Astrocyte (in vitro differentiated cells and primary cell): ENCODE measurements around the gene ECT2.

Experiments used
- EZH2 ChIP-seq: IDR thresholded peaks from 2 replicates; pipeline ENCODE4 v1.6.1; 2012; ENCODE audit warnings: mild to moderate bottlenecking, low read length, inconsistent platforms; ENCODE audit not compliant: insufficient read depth
- TF ChIP-seq, protein P1 (sequence below): IDR thresholded peaks from 2 replicates; pipeline ENCODE4 v1.5.1; 2011; ENCODE audit warnings: low read depth, mild to moderate bottlenecking, inconsistent platforms, low read length, moderate library complexity; ENCODE audit not compliant: insufficient read depth

DNA sequence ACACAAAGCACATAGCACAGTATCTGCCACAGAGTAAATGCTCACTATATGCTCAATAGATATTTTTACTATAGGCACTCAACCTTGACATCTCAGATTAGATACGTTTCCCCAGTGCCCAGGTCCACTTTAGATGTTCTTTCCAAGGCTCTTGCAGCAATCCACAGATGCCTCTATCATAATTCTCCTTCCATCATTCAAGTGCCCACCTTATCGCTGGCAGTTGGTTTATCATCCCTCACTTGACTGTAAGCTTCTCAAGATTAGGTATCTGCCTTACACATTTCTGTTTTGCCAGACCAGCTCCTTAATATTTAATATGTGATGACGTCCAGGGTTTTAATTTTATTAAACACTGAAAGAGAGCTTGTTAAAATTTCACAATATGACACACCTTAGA is 48.3 kb upstream of the ECT2 start:
- TF ChIP-seq, protein P1, sequence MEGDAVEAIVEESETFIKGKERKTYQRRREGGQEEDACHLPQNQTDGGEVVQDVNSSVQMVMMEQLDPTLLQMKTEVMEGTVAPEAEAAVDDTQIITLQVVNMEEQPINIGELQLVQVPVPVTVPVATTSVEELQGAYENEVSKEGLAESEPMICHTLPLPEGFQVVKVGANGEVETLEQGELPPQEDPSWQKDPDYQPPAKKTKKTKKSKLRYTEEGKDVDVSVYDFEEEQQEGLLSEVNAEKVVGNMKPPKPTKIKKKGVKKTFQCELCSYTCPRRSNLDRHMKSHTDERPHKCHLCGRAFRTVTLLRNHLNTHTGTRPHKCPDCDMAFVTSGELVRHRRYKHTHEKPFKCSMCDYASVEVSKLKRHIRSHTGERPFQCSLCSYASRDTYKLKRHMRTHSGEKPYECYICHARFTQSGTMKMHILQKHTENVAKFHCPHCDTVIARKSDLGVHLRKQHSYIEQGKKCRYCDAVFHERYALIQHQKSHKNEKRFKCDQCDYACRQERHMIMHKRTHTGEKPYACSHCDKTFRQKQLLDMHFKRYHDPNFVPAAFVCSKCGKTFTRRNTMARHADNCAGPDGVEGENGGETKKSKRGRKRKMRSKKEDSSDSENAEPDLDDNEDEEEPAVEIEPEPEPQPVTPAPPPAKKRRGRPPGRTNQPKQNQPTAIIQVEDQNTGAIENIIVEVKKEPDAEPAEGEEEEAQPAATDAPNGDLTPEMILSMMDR = no peak
- TF ChIP-seq EZH2 = no peak
